GM19397 (cell line): ENCODE data around the gene NUCKS1.
"Not testable (repeated sequence)": the region's sequence is repeated elsewhere in the genome, so short reads cannot be mapped to it uniquely, and the experiment has no call there.

Experiments used
- ATAC-seq: cut with Tn5 transposase; IDR thresholded peaks from one replicate; pipeline ENCODE4 v1.9.1; 2021; ENCODE audit warnings: mild to moderate bottlenecking, moderate library complexity; ENCODE audit not compliant: unreplicated experiment

The NUCKS1 gene

DNA sequence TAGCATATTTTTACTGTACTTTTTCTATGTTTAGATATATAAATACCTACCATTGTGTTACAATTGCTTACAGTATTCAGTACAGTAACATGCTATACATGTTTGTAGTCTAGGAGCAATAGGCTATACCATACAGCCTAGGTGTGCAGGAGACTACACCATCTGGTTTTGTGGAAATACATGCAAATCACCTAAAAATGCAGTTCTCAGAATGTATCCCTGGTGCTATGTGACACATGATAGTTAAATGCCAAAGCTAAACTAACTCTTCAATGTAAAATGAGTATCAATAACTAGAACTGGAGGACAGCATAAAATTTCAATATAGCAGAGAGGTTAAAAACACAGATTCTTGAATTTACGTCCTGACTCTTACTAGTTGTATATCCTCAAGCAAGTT, 14.8 kb downstream of the NUCKS1 start:
- no peak for ATAC-seq

DNA sequence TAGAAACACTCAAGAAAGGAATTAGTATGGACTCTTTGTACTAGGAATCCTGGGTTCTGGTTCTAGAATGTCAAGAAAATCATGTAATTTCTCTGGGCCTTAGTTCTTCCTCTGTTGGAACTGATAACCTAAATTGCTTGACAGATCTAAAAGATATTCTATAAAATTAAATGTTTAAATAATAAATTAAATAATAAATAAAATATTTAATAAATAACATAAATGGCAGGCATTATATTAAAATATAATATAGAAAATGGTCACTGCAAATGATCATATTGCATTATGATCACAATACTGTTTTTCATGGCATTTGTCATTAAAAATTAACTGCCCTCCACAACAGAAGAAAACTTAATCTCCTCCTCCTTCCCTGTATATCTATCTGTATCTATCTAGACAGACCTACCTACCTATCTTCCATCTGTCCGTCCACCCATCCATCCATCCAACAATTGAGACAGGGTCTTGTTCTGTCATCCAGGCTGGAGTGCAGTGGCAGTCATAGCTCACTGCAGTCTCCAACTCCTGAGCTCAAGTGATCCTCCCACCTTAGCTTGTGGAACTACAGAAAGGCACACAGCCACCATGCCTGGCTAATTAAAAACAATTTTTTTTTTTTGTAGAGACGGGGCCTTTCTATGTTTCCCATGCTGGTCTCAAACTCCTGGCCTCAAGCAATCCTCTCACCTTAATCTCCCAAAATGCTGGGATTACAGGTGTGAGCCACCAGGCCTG, 16.4 kb downstream of the NUCKS1 start:
- no peak for ATAC-seq

DNA sequence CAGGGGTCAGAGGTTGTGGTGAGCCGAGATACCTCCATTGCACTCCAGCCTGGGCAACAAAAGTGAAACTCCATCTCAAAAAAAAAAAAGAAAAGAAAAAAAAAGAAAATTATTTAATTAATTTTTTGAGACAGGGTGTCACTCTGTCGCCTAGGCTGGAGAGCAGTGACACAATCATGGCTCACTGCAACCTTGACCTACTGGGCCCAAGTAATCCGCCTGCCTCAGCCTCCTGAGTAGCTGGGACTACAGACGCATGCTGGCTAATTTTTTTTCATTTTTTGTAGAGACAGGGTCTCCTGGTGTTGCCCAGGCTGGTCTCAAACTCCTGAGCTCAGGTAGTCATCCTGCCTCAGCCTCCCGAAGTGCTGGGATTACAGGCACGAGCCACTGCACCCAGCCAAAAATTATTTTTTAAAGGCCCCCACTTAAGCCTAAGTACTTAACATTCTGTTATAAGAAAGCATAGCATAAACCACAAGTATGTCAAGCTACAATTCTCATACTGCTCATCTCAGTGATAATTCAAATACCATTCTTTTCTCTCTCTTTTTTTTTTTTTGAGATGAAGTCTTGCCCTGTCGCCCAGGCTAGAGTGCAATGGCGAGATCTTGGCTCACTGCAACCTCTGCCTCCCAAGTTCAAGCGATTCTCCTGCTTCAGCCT, 19.9 kb downstream of the NUCKS1 start:
- ATAC-seq = no peak

DNA sequence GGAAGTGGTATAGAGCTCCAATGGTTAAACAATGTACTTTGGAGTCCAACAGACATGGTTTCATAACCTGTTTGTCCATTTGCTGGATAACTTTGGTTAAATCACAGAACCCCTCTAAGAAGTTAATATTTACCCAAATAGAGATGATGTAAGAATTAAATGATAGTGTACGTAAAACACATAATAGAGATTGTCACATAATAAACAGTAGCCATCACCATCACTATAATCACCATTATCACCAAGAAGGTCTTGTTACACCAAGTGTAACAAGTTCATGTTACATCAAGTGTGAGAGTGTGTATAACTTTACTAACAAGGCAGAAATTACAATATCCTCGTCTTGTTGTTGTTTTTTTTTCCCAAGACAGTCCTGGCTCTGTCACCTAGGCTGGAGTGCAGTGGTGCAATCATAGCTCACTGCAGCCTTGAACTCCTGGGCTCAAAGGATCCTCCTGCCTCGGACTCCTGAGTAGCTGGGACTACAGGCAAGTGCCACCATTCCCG, 23.3 kb downstream of the NUCKS1 start:
- ATAC-seq = no peak

DNA sequence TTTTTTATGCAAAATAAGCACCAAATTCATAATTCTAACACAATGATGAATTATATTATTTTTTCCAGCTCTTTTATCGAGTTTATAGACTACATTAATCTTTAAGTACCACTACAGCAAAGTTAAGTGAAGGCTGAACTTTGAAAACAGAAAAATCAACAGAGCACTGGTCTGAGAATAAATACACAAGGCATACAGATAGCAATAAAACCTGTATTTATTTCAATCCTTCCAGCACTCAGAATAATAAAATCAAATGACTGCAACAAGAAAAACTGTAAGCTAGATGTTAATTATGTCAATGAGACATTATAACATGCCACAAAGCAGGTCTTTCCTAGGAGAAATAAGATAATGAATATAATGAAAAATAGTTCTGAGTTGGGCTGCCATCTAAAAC, 24.5 kb downstream of the NUCKS1 start:
- ATAC-seq = no peak

DNA sequence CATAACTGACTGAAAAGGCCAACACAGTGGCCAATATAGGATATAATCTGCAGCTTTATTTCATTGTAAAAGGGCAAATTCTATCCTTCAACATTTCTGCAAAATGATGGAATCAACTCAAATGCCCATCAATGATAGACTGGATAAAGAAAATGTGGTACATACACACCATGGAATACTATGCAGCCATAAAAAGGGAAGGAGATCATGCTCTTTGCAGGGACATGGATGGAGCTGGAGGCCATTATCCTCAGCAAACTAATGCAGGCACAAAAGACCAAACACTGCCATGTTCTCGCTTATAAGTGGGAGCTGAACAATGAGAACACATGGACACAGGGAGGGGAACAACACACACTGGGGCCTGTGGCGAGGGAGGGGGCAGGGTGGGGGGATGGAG, 29.2 kb downstream of the NUCKS1 start:
- not testable (repeated sequence) for ATAC-seq

DNA sequence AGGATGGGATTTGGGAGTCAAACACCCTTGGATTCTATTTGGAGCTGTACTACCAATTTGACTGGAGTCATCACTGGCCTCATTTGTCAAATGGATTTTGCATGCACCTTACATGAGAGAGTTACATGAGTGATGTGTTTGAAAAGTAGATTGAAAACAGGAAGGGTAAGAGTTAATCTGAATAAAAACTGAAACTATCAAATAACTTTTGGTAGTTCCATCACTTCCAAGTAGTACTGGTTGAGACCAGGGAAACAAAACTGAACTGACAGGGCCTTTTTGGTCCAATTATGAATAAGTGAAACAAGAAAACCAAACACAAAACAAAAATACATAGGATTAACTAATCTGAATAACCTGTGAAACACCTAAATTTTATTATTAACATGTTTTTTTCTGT, 30.2 kb downstream of the NUCKS1 start:
- ATAC-seq = no peak

DNA sequence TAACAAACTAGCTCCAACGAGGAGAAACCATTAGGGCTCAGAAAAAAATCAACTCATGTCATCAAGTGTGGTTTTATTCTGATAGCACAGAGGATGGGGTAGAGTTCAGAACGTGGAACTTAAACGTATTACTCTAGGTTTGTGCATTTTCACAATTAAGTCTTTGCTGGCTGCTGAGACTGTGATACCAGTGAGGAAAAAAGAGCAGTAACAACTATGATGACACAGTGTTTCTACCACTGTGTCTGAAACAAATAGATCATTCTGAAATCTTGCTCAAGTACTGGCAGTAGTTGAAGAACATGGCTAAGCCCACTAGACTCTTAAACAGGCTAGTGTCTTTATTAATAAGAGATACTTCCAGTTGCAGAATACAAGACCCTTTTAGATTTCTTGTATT, 31.0 kb downstream of the NUCKS1 start:
- ATAC-seq = no peak

DNA sequence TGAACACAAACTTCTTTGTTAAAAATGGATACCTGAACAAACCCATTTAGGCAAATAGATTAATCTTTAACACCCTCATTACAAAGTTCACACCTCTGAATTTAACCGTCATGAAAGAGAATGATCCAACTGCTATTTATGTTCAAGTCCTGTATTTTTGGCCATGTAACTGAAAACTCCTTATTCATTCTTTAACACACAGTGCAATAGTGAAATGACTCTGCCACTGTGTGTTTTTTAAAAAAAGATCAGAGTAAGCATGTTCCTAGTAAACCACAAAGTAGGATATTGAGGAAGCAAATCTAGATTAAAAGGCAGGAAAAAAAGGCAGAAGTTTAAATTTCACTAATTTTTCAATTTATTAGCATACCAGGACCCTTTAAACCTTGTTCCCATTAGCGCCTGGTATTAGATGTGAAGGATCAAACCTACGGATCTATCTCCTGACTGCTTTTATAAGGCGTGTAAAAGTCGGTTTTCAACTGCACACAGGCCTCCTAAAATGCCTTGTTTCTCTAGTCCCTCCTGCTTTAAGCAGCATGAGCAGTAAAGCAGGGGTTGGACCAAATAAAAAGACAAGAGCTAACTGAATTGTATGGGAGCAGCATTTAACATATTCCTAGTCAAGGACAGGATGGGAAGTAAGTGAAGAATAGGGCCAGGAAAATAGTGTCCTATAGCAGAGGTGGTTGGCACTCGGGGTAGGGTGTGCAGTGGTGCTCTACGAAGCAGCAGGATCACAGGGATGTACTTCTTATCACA, 33.4 kb downstream of the NUCKS1 start:
- no peak for ATAC-seq

DNA sequence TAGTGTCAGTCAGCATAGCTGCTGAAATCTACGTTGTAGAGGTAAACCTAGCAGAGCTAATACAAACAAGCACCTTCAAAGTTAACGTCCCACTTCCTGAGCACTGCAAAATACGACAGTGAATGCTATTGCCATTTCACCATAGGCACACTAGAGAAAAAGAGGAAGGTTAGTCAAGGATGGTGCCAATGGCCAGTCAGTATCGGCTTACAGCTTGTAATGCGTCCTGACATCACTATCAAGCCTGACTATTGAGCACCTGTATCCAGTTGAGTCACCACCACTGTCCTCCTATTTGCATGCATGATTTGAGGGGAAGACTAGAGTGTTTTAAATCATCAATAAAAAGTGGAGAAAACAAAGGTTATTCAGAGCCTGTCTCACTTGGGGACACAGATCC, 34.4 kb downstream of the NUCKS1 start:
- no peak for ATAC-seq

DNA sequence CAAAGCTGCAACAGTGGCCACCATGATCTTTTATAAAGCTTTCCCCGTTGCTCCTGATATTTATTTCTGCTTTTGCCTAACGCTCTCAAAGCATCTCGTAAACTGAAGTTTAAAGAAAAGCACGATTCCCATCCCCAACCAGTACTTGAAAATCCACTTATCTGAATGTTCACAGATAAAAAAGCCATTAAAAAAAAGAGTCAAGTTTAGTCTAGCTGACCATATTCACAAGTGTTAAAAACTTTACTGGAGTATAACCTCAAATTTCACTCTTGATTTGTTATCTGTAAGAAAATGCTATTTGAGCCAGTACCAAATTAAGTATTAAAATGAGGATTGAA, 35.1 kb downstream of the NUCKS1 start:
- ATAC-seq = no peak

DNA sequence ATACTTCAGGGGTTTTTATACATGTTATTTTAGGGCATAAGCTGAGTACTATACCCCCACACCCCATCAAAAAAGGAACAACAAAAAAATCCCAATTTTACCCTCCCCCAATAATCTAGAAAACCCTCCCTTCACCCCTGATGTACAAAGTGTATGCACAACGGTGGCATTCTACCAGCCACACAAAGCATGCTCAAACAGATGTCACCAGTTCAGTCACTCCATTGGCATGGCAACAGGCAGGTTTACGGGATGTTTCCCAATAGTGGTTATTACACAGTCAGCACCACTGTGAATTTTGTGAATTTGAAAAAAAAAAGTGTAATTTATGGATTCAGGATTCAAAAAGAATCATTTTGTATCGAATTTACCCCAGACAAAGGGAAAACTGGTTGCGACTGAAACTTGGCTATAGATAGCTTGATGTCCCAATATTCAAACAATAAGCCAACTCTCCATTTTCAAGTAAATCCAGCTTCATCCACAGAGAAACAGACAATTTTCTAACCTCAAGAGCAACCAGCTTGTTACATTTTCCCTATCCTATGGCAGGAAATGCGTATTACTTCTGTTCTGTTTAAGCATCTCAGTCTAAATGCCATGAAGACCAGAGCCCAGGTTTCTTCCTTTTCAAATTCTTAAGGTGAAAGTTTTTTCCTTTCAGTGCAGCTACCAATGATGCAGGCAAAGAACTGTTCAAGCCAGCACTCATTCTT, 35.6 kb downstream of the NUCKS1 start:
- no peak for ATAC-seq

DNA sequence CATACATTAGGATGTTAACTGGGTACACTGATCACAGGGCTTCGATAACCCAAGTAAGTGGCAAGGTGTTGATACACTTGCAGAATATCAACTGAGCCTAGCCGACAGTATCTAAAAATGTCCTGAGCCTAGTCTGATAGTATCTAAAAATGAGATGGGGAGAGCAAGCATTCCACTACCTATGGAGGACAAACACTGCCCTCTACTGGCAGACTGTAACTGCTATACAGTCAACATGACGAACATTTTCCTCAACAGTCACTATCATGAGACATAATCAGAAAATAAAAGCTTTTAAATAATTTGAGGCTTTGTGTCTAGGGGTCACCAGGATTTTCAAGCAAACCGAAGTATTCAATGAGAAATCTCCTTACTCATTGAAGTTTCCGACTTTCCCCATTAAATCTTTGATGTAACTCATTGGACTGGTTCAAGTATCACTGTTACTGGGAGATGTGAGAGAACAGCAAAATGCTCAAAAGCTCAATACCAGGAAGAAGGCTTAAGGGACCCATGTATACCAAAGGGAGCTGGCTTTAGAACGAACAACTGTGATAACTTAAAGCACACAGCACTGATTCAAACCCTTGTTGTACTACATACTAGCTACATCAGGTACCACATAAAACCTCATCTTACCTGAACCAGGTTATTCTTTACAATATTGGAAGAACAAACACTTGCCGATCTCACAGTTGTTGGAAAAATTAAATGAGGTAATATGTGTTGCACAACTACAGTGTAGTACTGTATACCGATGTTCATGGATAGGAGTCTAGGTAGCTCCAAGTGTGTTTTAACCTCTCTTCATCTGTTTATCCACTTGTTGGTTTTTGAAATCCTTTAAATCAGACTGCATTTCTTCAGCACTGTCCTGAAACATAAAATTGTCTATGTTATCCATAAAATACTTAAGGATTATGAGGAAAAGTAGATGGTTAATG, 38.6 kb downstream of the NUCKS1 start:
- ATAC-seq = peak; percentile 57

DNA sequence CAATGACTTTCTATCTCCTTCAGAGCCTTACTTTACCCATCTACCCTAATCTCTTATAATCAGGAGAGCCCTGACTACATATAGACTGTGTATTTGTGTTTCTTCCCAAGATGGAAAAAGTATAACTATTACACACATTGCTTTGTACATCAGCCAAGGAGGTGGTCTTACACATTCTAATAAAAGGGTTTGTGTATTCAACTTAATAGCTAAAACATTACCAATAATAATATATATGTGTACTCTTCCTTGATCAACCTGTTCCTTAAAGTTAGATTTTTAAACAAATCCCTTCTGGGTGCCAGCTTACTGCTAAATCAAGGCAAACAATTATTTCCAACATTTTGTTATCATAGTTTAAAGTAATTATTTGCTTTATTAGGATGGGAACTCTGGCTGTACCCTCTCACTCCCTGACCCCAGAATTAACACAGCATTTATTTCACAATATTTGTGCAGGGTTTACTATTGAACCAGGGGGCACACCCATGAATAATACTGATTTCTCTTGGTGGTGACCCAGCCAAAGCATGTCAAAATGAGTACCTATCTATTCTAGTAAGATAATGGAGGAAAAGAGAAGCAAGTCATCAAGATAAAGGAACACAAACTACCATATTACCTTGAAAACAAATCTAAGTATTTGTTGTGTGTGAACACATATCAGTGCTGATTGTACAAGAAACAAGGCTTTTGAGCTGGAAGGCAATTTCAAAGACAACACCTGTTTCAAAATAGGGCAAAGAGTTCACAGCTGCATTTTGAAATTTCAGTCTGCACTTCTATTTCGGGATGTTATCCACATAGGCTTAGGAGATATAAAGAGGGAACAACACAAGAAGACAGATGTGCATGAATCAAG, 39.5 kb downstream of the NUCKS1 start:
- ATAC-seq = no peak

DNA sequence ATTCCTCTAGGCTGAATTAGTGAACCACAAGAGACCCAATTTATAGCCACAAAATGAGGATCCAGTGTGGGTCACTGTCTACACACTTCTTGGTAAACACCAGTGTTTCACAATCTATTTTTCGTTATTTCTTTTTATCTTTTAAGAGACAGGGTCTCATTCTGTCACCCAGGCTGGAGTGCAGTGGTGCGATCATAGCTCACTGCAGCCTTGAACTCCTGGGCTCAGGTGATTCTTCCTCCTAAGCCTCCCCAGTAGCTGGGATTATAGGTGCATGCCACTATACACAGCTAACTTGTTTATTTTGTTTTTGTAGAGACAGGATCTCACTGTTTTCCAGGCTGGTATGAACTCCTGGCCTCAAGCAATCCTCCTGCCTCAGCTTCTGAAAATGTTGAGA, 40.3 kb downstream of the NUCKS1 start:
- no peak for ATAC-seq

DNA sequence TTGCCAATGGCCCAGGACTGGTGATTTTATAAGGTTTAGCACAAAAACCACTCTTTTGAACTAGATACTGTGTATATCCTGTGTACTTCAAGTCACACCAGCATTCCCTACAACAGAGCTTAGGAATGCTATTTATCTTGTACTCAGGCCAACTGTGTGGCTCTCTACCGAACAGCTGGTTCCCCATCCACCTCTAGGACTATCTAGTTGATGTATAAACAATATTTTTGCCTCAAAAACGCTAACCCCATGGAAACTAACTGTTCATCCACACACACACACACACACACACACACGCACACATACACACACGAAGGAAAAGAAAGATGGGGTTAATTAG, 41.0 kb downstream of the NUCKS1 start:
- ATAC-seq = no peak

DNA sequence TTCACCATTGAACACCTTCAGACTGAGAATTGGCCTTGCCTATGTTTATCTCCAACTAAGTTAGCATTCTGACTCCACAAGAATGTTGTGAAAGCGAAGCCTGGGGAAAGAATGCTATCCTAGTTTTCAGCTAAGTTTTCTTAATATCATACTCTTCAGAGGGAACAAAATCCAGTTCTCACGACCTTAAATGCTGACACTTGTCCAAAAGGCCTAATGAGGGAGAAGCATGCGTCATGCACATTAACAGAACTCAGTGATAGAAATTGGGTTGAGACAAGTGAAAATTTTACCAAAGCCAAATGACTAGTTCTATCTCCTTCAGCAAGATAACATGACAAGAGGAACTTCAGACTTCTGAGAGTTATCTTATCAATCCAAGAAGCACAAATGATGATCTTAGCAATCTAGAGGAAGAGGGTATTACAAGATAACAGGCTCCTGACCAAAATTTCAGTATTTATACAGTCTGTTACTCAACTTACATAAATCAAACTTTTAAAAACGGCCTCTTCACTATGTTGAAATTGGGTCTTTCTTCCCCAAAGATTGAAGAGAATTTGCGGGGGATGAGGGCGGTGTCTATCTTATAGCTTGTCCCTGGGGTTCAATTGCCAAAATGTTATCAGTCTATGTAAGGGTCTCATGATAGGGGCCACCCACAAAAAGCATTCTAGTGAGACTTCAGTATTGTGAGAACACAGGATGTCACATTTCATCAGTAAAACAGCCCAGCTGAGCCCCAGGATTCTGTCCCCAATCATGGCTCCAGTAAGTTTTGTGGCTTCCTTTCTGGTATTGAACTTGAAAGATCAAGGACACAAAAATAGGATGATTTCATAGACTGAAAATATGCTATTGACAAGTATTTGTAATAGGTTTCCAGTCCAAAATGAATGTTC, 43.1 kb downstream of the NUCKS1 start:
- no peak for ATAC-seq

DNA sequence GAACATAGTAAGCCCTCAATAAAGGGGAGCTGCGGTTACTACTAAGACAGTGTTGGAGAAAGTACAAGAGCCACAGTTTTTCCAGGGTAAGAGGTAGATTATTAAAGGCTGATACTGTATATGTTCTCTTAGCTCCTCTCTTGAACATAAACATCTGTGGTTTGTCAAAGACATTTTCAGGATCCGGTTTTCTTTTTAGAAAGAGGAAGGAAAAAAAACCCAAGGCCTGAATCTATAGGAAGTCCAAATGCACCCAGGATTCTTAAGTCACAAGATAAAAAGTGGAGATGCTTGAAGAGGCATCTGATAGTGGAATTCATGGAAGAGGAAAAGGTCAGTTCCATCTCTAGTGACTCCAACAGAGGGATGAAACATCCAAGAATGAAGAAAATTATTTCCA, 45.1 kb downstream of the NUCKS1 start:
- ATAC-seq = no peak
